ENCODE data around the gene OR2T4. TPM values are rescaled to one million over a fixed set of nuclear protein-coding genes. Genes with fewer than 3 reads are reported as not detected.

OR2T4 gene
- total and polyA plus RNA-seq, 2 of the 13 experiments (the other 11 are each of a cell fraction or from before 2014, with no cell fraction given): not detected

- Histone ChIP-seq H3K4me1 (ENCODE audit: insufficient read depth, low read length) (no peaks in the 10 kb centered on the region), H2AFZ (ENCODE audit: low read length) (no peak overlapping the region), H3K9me3 (ENCODE audit: low read length) (peaks cover 44% of the 10 kb centered on the region; the same call in 1 of the 2 replicates), H3K36me3 (replicated peaks in 1 of 2; ENCODE audit: control insufficient read depth in 1 of 2, insufficient read depth in 2 of 2, low read length in 2 of 2) (no peaks in the 10 kb centered on the region), H3K4me2 (ENCODE audit: low read depth, low read length) (no peak overlapping the region), H3K79me2 (ENCODE audit: insufficient read depth, low read length) (no peaks in the 10 kb centered on the region), H4K20me1 (ENCODE audit: insufficient read depth, low read length) (no peaks in the 10 kb centered on the region), H3K27ac (ENCODE audit: extremely low read length, insufficient read depth, low read length) (no peak overlapping the region), H3K4me3 (replicated peaks in 1 of 3; ENCODE audit: insufficient read depth in 1 of 3, low read depth in 2 of 3, low read length in 3 of 3) (no peak overlapping the region), H3K27me3 (ENCODE audit: control insufficient read depth in 1 of 2, insufficient read depth in 2 of 2, low read length in 2 of 2) (no peaks in the 10 kb centered on the region), H3K9ac (ENCODE audit: insufficient read depth, low read depth, low read length) (no peak overlapping the region)
- no peak for DNase-seq (ENCODE audit: low spot score)
- CTCF ChIA-PET (ENCODE audit: low intra/inter-chr PET ratio, low total read pairs): no interaction called here
- FAIRE-seq: no peak
- no TSS peak for BruUV-seq (replicated peaks)
- 0% methylated on average over 2 of the region's 2 CpGs for WGBS (ENCODE audit: low lambda C conversion rate)
- no peak for ATAC-seq
- in situ Hi-C loops (cut with HindIII; ENCODE audit: extremely low pct_ligation_motif_present, low pct_unique_long_range_greater_than_20kb): no loop called here
- POLR2A ChIA-PET: no interaction called here
- no peak for TF ChIP-seq THYN1 (CRISPR knock-in tag; IDR thresholded peaks at IDR 0.05; ENCODE audit: borderline replicate concordance, low read depth)
- no peak for TF ChIP-seq TSC22D2 (CRISPR knock-in tag; IDR thresholded peaks at IDR 0.05; ENCODE audit: borderline replicate concordance)
- no peak for TF ChIP-seq ZBTB2 (CRISPR knock-in tag; IDR thresholded peaks at IDR 0.05; ENCODE audit: low read depth)
- intact Hi-C loops (cut with micrococcal nuclease; ENCODE audit: unreplicated experiment): no loop called here
Measured at GRCh38 chr1:248393050-248393449, 31.6 kb downstream of the OR2T4 start.

- H3K79me2 ChIP-seq (ENCODE audit: insufficient read depth, low read length): no peaks in the 10 kb centered on the region
- H3K9ac ChIP-seq (ENCODE audit: insufficient read depth, low read depth, low read length): no peak within 1 kb of the TSS
- ChIA-PET POLR2A (no interaction called here), CTCF (ENCODE audit: low intra/inter-chr PET ratio, low total read pairs) (no interaction called here)
- no peaks in the 10 kb centered on the region for H3K27me3 ChIP-seq (ENCODE audit: control insufficient read depth in 1 of 2, insufficient read depth in 2 of 2, low read length in 2 of 2)
- no peak for TF ChIP-seq REXO4 (CRISPR knock-in tag; IDR thresholded peaks at IDR 0.05; ENCODE audit: borderline replicate concordance)
- no peak for ATAC-seq
- H3K9me3 ChIP-seq (ENCODE audit: low read length): peaks cover 21% of the 10 kb centered on the region
- in situ Hi-C loops (cut with HindIII; ENCODE audit: extremely low pct_ligation_motif_present, low pct_unique_long_range_greater_than_20kb): no loop called here
- WGBS (ENCODE audit: low lambda C conversion rate): 16% methylated on average over 3 of the region's 3 CpGs
- intact Hi-C loops (cut with micrococcal nuclease; ENCODE audit: unreplicated experiment): no loop called here
- BruUV-seq (replicated peaks): no TSS peak
- no peak within 1 kb of the TSS for H2AFZ ChIP-seq (ENCODE audit: low read length)
- no peak within 1 kb of the TSS for H3K4me3 ChIP-seq (replicated peaks in 1 of 3; ENCODE audit: insufficient read depth in 1 of 3, low read depth in 2 of 3, low read length in 3 of 3)
- H3K4me1 ChIP-seq (ENCODE audit: insufficient read depth, low read length): no peaks in the 10 kb centered on the region
- no peak within 1 kb of the TSS for H3K4me2 ChIP-seq (ENCODE audit: low read depth, low read length)
- H3K27ac ChIP-seq (ENCODE audit: extremely low read length, insufficient read depth, low read length): no peak within 1 kb of the TSS
- FAIRE-seq: no peak
- no peaks in the 10 kb centered on the region for H3K36me3 ChIP-seq (replicated peaks in 1 of 2; ENCODE audit: control insufficient read depth in 1 of 2, insufficient read depth in 2 of 2, low read length in 2 of 2)
- no peaks in the 10 kb centered on the region for H4K20me1 ChIP-seq (ENCODE audit: insufficient read depth, low read length)
- DNase-seq (ENCODE audit: low spot score): no peak
Measured at GRCh38 chr1:248402748-248403147, 41.3 kb downstream of the OR2T4 start, which contains the start of gene OR2T1. TSS of gene OR2T1 (plus strand) at chr1:248403048. CDS start at chr1:248406148, 3,100 bp downstream.

Measured in HepG2 (cell line).